Smooth muscle cell (in vitro differentiated cells): Measurements from ENCODE around the gene ZFHX3. TPM values are rescaled to one million over a fixed set of nuclear protein-coding genes. Genes with fewer than 3 reads are reported as not detected.

Experiments used
- DNase-seq: peaks from one replicate; lab custom pipeline; 2025; ENCODE audit not compliant: unreplicated experiment; lab: John Stamatoyannopoulos, UW
- H2AFZ ChIP-seq: fragments of 200-600 bp; sonication (generic); 2 replicates; pipeline ENCODE4 v1.6.0; 2016; ENCODE audit warnings: antibody characterized with exemption, low read depth, mild to moderate bottlenecking
- H3F3A ChIP-seq: fragments of 200-600 bp; sonication (generic); 2 replicates; pipeline ENCODE4 v1.6.0; 2017; ENCODE audit warnings: antibody characterized with exemption, low read depth
- H3K27ac ChIP-seq: fragments of 200-600 bp; sonication (generic); 2 replicates; pipeline ENCODE4 v1.5.1; 2016; ENCODE audit warnings: low read depth, mild to moderate bottlenecking
- H3K27me3 ChIP-seq: fragments of 200-600 bp; sonication (generic); 2 replicates; pipeline ENCODE4 v1.6.1; 2016; ENCODE audit warnings: low read depth, mild to moderate bottlenecking
- H3K36me3 ChIP-seq: fragments of 200-600 bp; sonication (generic); 2 replicates; pipeline ENCODE4 v1.5.1; 2016; ENCODE audit warnings: low read depth
- H3K4me1 ChIP-seq: fragments of 200-600 bp; sonication (generic); 2 replicates; pipeline ENCODE4 v1.5.1; 2016; ENCODE audit warnings: low read depth
- H3K4me2 ChIP-seq: fragments of 200-600 bp; sonication (generic); 2 replicates; pipeline ENCODE4 v1.6.0; 2016; ENCODE audit warnings: mild to moderate bottlenecking
- H3K4me3 ChIP-seq: fragments of 200-600 bp; sonication (generic); 2 replicates; pipeline ENCODE4 v1.5.1; 2016; ENCODE audit warnings: mild to moderate bottlenecking
- H3K79me2 ChIP-seq: fragments of 200-600 bp; sonication (generic); 2 replicates; pipeline ENCODE4 v1.6.0; 2016; ENCODE audit warnings: low read depth, mild to moderate bottlenecking
- H3K9ac ChIP-seq: fragments of 200-600 bp; sonication (generic); 2 replicates; pipeline ENCODE4 v1.6.0; 2016; ENCODE audit warnings: low read depth
- H3K9me3 ChIP-seq: fragments of 200-600 bp; sonication (generic); replicated peaks from 2 replicates; pipeline ENCODE4 v1.5.1; 2016; ENCODE audit warnings: low read depth
- H4K20me1 ChIP-seq: fragments of 200-600 bp; sonication (generic); 2 replicates; pipeline ENCODE4 v1.6.0; 2016; ENCODE audit warnings: low read depth
- WGBS: methylation state at CpG from one replicate; pipeline ENCODE4 v1.1.7; 2016; ENCODE audit warnings: low lambda C conversion rate; 5-methylcytosine and 5-hydroxymethylcytosine counted together
- polyA plus RNA-seq: library from polyadenylated mRNA; unstranded; fragments of >200 nt; fragmentation: Nextera tagmentation; extraction: Ambion mirVana; gene quantifications from 2 replicates; pipeline ENCODE4 v1.2.1, GENCODE V29; 2016
- total RNA-seq: library from RNA; depleted of rRNA; stranded (reverse); fragments of >200 nt; gene quantifications from 2 replicates; pipeline ENCODE4 v1.2.3, GENCODE V29; 2014
- TF ChIP-seq, protein P1 (sequence below): fragments of 200-600 bp; sonication (generic); IDR thresholded peaks from 2 replicates; pipeline ENCODE4 v1.5.1; 2017; ENCODE audit warnings: borderline replicate concordance, mild to moderate bottlenecking, antibody characterized with exemption; ENCODE audit not compliant: insufficient read depth, poor library complexity, severe bottlenecking

ZFHX3 gene
- total and polyA plus RNA-seq, 2 experiments from 2014 or later = 3.1 to 9.8 TPM

DNA sequence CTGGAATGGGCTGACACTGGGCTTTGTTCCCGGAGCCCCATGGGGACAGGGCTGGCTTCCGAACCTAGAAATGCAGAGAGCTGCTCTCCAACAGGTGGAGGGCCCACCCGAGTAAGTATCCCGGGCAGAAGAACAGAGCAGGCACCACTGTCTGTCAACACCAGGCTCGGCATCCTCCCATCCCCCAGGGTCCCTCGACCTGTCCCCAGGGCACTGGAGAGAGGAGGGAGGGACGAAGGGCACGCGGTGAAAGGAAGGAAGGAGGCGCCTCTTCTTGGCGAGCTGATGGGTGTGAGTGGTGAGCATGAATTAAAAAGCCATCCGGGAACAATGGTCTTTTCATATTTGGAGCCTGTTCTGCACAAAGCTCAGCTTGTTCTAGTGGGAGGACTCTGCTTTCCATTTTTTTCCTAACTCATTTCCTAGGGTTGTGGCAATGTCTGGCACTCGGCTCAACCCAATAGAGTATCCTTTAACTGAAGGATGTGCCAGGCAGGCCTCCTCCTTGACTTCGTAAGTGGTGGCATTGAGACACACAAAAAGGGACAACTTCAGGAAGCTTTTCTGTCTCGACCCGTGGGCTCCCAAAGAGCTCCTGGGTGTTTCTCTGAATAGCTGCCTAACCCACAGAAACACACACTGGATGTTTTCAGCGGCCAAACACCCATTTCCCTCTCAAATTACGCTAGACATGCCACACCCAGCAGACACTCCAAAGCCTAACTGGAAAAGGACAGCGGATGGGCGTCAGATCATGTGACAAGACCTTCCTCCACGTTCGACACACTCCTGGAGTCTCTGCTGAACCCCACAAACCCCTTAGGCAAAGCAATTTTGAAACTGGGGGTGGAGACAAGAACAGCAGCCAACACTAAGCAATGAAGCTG is 47.7 kb downstream of the ZFHX3 start:
- Histone ChIP-seq H3K4me1 (peaks cover 11% of the 10 kb centered on the region), H3K9ac (no peak overlapping the region), H3K27me3 (no peaks in the 10 kb centered on the region), H3F3A (no peaks in the 10 kb centered on the region), H3K79me2 (peaks cover 82% of the 10 kb centered on the region), H4K20me1 (peaks cover 25% of the 10 kb centered on the region), H3K4me3 (no peak overlapping the region), H3K9me3 (no peaks in the 10 kb centered on the region), H3K27ac (no peak overlapping the region), H2AFZ (no peak overlapping the region), H3K4me2 (no peak overlapping the region), H3K36me3 (no peaks in the 10 kb centered on the region)
- WGBS = 72% methylated on average over 22 of the region's 22 CpGs
- no peak for DNase-seq
- TF ChIP-seq, protein P1, sequence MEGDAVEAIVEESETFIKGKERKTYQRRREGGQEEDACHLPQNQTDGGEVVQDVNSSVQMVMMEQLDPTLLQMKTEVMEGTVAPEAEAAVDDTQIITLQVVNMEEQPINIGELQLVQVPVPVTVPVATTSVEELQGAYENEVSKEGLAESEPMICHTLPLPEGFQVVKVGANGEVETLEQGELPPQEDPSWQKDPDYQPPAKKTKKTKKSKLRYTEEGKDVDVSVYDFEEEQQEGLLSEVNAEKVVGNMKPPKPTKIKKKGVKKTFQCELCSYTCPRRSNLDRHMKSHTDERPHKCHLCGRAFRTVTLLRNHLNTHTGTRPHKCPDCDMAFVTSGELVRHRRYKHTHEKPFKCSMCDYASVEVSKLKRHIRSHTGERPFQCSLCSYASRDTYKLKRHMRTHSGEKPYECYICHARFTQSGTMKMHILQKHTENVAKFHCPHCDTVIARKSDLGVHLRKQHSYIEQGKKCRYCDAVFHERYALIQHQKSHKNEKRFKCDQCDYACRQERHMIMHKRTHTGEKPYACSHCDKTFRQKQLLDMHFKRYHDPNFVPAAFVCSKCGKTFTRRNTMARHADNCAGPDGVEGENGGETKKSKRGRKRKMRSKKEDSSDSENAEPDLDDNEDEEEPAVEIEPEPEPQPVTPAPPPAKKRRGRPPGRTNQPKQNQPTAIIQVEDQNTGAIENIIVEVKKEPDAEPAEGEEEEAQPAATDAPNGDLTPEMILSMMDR = no peak

DNA sequence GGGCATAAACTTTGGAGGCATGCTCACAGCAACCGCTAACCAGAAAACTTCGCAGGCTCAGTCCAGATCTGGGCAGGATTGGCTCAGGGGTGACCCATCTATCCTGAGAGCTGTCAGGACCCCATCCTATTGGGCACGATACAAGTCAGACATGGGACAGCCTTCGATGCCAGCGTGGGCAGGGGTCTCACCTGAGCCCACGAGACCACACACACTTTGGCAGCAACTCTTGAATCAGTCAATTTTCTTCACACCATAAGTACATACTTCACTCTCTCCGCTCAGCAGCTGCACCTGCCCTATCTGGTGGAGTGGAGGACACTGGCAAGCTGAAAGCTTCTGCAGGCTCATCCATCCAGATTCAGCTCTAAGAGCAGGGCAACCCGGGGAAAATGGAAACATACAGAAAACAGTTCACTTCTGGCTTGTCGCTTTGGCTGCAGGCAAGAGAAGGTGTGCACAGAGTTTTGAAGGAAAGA is 48.3 kb downstream of the ZFHX3 start:
- DNase-seq = no peak
- H3K27me3 ChIP-seq = no peaks in the 10 kb centered on the region
- TF ChIP-seq, protein P1 = no peak
- WGBS = 91% methylated on average over 9 of the region's 9 CpGs
- no peaks in the 10 kb centered on the region for H3K36me3 ChIP-seq
- no peak overlapping the region for H3K4me3 ChIP-seq
- H2AFZ ChIP-seq = no peak overlapping the region
- no peak overlapping the region for H3K27ac ChIP-seq
- no peaks in the 10 kb centered on the region for H3K9me3 ChIP-seq
- no peak overlapping the region for H3K9ac ChIP-seq
- no peaks in the 10 kb centered on the region for H3F3A ChIP-seq
- peaks cover 82% of the 10 kb centered on the region for H3K79me2 ChIP-seq
- peaks cover 28% of the 10 kb centered on the region for H4K20me1 ChIP-seq
- peaks cover 18% of the 10 kb centered on the region for H3K4me1 ChIP-seq
- no peak overlapping the region for H3K4me2 ChIP-seq

DNA sequence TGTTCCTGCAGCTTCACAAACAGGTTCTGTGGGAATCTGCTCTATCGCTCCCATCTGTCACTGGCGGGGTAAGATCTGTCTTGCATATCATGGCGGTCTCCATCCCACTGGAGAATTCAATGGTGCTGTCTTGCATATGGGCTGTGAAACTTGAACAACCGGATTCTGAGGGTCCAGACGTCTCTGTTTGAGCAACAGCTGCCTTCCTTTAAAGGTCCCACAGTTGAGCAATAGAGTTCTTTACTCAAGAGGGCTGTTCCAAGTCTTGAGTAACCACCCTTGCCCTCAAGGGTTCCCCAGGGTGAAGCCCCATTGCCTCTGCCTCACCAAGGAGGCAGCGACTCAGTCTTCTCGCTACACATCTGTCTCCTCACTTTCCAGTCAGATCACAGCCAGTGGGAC is 50.8 kb downstream of the ZFHX3 start:
- Histone ChIP-seq H2AFZ (no peak overlapping the region), H3K27me3 (no peaks in the 10 kb centered on the region), H4K20me1 (peaks cover 39% of the 10 kb centered on the region), H3K27ac (no peak overlapping the region), H3K4me2 (no peak overlapping the region), H3K79me2 (peaks cover 93% of the 10 kb centered on the region), H3K4me1 (peaks cover 26% of the 10 kb centered on the region), H3F3A (no peaks in the 10 kb centered on the region), H3K9ac (no peak overlapping the region), H3K4me3 (no peak overlapping the region), H3K36me3 (no peaks in the 10 kb centered on the region), H3K9me3 (no peaks in the 10 kb centered on the region)
- WGBS = 60% methylated on average over 7 of the region's 7 CpGs
- DNase-seq = no peak
- TF ChIP-seq, protein P1 = no peak
